Loucy (cell line): ENCODE data around the gene AP1B1.
"Not testable (repeated sequence)": the region's sequence is repeated elsewhere in the genome, so short reads cannot be mapped to it uniquely, and the experiment has no call there.

Experiments used
- H2AFZ ChIP-seq: fragments of 200-600 bp; sonication (generic); 2 replicates; pipeline ENCODE4 v1.6.0; 2016; ENCODE audit warnings: antibody characterized with exemption, mild to moderate bottlenecking, low read length, moderate library complexity
- H3F3A ChIP-seq: fragments of 200-600 bp; 2 replicates; pipeline ENCODE4 v1.6.0; 2016; ENCODE audit warnings: antibody characterized with exemption, low read depth, mild to moderate bottlenecking
- H3K27me3 ChIP-seq: fragments of 200-600 bp; sonication (generic); 2 replicates; pipeline ENCODE4 v1.6.1; 2014; ENCODE audit warnings: low read length, mild to moderate bottlenecking; ENCODE audit not compliant: insufficient read depth, poor library complexity, severe bottlenecking
- H3K36me3 ChIP-seq: fragments of 200-600 bp; sonication (generic); 2 replicates; pipeline ENCODE4 v1.6.1; 2016; ENCODE audit warnings: low read length; ENCODE audit not compliant: insufficient read depth
- H3K4me1 ChIP-seq: fragments of 200-600 bp; sonication (generic); 2 replicates; pipeline ENCODE4 v1.5.1; 2014; ENCODE audit warnings: low read length, mild to moderate bottlenecking; ENCODE audit not compliant: insufficient read depth, poor library complexity, severe bottlenecking
- H3K4me2 ChIP-seq: fragments of 200-600 bp; sonication (generic); 2 replicates; pipeline ENCODE4 v1.6.0; 2014; ENCODE audit warnings: antibody characterized with exemption, low read length, low read depth, mild to moderate bottlenecking; ENCODE audit not compliant: poor library complexity, severe bottlenecking
- H3K4me3 ChIP-seq: fragments of 200-600 bp; sonication (generic); 2 replicates; pipeline ENCODE4 v1.5.1; 2014; ENCODE audit warnings: low read length, mild to moderate bottlenecking, mixed read lengths; ENCODE audit not compliant: poor library complexity, severe bottlenecking
- H3K79me2 ChIP-seq: fragments of 200-600 bp; sonication (generic); 2 replicates; pipeline ENCODE4 v1.6.1; 2014; ENCODE audit warnings: low read length; ENCODE audit not compliant: insufficient read depth
- H3K9ac ChIP-seq: fragments of 200-600 bp; sonication (generic); 2 replicates; pipeline ENCODE4 v1.6.0; 2014; ENCODE audit warnings: mild to moderate bottlenecking, low read depth, low read length, moderate library complexity; ENCODE audit not compliant: poor library complexity, severe bottlenecking
- H3K9me2 ChIP-seq: fragments of 200-600 bp; sonication (generic); replicated peaks from 2 replicates; pipeline ENCODE4 v1.6.1; 2016; ENCODE audit warnings: low read depth, low read length, mixed read lengths
- H3K9me3 ChIP-seq: fragments of 200-600 bp; sonication (generic); 2 replicates; pipeline ENCODE4 v1.6.1; 2014; ENCODE audit warnings: mild to moderate bottlenecking, antibody characterized with exemption, low read length, low read depth; ENCODE audit not compliant: insufficient read depth
- H4K20me1 ChIP-seq: fragments of 200-600 bp; sonication (generic); 2 replicates; pipeline ENCODE4 v1.6.0; 2014; ENCODE audit warnings: antibody characterized with exemption, low read length, mild to moderate bottlenecking; ENCODE audit not compliant: insufficient read depth, poor library complexity, severe bottlenecking
- EZH2phosphoT487 ChIP-seq: fragments of 200-600 bp; IDR thresholded peaks from 2 replicates; pipeline ENCODE4 v1.6.1; 2018; ENCODE audit warnings: antibody characterized with exemption, mild to moderate bottlenecking, moderate library complexity, borderline replicate concordance
- TF ChIP-seq, protein P1 (sequence below): fragments of 200-600 bp; sonication (generic); conservative IDR thresholded peaks from 2 replicates; pipeline ENCODE4 v1.5.1; 2014; ENCODE audit warnings: mild to moderate bottlenecking, antibody characterized with exemption, low read length

Gene AP1B1

DNA sequence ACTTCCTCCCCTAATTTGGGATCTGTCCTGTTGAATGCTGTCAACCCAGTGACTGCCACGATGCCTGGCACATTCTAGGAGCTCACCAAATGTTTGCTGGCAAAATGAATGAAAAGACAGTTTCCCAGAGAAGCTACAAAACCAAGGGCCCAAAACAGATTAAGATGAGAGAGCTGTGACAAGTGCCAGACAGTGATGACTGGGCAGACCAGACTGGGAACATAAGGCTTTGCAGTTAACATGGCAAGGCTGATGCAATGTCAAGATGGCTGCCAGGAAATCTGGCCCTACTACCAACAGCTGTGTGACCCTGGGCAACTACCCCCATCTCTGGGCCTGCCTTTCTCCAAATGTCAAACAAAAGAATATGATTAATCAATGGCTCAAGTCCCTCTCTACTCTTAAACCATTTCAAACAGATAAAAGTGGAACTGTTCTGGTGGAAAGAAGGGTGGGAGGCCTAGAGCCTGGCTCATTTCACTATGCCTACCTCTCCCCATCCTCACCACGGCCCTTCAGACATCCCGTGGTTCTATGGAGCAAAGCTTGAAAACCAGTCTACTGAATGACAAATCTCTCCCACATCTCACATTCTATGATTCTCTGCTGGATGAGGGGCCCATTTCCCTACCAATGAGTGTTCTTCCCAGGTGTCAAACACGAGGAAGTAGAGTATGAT is 12.8 kb downstream of the AP1B1 start:
- TF ChIP-seq, protein P1, sequence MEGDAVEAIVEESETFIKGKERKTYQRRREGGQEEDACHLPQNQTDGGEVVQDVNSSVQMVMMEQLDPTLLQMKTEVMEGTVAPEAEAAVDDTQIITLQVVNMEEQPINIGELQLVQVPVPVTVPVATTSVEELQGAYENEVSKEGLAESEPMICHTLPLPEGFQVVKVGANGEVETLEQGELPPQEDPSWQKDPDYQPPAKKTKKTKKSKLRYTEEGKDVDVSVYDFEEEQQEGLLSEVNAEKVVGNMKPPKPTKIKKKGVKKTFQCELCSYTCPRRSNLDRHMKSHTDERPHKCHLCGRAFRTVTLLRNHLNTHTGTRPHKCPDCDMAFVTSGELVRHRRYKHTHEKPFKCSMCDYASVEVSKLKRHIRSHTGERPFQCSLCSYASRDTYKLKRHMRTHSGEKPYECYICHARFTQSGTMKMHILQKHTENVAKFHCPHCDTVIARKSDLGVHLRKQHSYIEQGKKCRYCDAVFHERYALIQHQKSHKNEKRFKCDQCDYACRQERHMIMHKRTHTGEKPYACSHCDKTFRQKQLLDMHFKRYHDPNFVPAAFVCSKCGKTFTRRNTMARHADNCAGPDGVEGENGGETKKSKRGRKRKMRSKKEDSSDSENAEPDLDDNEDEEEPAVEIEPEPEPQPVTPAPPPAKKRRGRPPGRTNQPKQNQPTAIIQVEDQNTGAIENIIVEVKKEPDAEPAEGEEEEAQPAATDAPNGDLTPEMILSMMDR, result no peak
- no peak for TF ChIP-seq EZH2phosphoT487
- Histone ChIP-seq H3K9me3 (no peaks in the 10 kb centered on the region), H3K36me3 (peaks cover 9% of the 10 kb centered on the region; the same call in 1 of the 2 replicates)

DNA sequence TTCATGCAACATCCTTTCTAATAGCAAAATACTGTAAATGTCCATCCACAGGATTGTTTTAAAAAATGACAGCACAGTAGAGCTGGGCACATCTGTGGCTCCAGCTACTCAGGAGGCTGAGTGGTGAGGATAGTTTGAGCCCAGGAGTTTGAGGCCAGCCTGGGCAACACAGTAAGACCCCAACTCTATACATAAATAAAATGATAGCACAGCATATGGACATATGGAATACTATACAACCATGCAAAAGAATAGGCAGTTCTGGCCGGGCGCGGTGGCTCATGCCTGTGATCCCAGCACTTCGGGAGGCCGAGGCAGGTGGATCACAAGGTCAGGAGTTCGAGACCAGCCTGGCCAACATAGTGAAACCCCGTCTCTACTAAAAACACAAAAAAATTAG is 13.6 kb downstream of the AP1B1 start:
- H3F3A ChIP-seq, H3K36me3 ChIP-seq, H3K9me3 ChIP-seq, H3K4me3 ChIP-seq, H3K27me3 ChIP-seq, H3K4me1 ChIP-seq, H2AFZ ChIP-seq, H3K9me2 ChIP-seq, H4K20me1 ChIP-seq, H3K4me2 ChIP-seq, H3K9ac ChIP-seq: not testable (repeated sequence)
- peaks cover 31% of the 10 kb centered on the region; the same call in 1 of the 2 replicates for H3K79me2 ChIP-seq

More for the DNA sequence above, 12.8 kb downstream of the AP1B1 start:
- no peak overlapping the region for H3K4me3 ChIP-seq
- no peaks in the 10 kb centered on the region for H3K9me2 ChIP-seq
- H2AFZ ChIP-seq, result no peak overlapping the region
- no peak overlapping the region for H3K4me2 ChIP-seq
- H3K79me2 ChIP-seq, result peaks cover 37% of the 10 kb centered on the region; the same call in 1 of the 2 replicates
- no peaks in the 10 kb centered on the region for H3K27me3 ChIP-seq
- no peak overlapping the region for H3K9ac ChIP-seq
- peaks cover 7% of the 10 kb centered on the region for H3K4me1 ChIP-seq
- no peaks in the 10 kb centered on the region for H4K20me1 ChIP-seq
- H3F3A ChIP-seq, result no peaks in the 10 kb centered on the region

DNA sequence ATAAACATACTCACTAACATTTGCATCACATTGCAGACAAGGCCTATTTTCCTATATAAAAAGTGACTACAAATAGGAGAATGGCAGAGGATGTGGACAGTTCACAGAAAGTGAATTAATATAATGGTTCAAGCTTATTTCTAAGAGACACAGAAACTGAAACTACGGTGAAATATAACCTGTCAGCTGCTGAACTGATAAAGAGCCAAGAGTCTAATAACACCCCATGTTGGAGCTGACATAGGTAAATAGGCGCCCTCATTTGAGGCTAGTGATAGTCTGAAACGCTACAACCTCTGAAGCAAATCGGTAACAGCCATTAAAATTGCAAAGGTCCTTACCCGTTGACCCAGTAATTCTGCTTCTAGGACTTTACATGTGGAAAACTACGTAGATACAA is 14.0 kb downstream of the AP1B1 start:
- Histone ChIP-seq H2AFZ (no peak overlapping the region), H3K27me3 (no peaks in the 10 kb centered on the region), H3F3A (no peaks in the 10 kb centered on the region), H3K79me2 (peaks cover 31% of the 10 kb centered on the region; the same call in 1 of the 2 replicates), H3K4me1 (no peaks in the 10 kb centered on the region), H3K4me2 (no peak overlapping the region), H3K4me3 (no peak overlapping the region), H3K9ac (no peak overlapping the region), H3K9me3 (no peaks in the 10 kb centered on the region), H3K9me2 (no peaks in the 10 kb centered on the region), H4K20me1 (no peaks in the 10 kb centered on the region), H3K36me3 (peaks cover 9% of the 10 kb centered on the region; the same call in 1 of the 2 replicates)
- no peak for TF ChIP-seq EZH2phosphoT487
- TF ChIP-seq, protein P1, result no peak

DNA sequence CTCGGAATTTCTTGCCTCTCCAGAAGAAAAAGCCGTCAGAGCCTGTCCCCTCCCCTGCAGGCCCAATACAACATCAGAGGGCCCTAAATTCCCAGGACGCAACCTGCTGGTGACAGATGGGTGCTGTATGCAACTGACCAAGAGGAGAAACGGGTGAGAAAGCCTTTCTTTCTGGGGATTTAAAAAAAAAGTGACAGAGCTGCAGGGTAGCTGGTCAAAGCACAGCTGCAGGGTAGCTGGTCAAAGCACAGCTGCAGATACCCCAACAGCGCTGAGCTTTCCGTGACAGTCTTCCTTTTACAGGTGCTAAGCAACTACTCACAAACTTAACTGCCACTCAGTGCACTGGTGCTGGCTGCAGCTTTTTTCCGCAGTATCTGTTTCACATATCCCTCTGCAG is 17.8 kb downstream of the AP1B1 start:
- 0 out of 2 replicates have a peak, but pooled peaks cover 5% of the 10 kb centered on the region for H3K36me3 ChIP-seq
- no peaks in the 10 kb centered on the region for H3K9me3 ChIP-seq
- H3K9me2 ChIP-seq, result no peaks in the 10 kb centered on the region
- H2AFZ ChIP-seq, result no peak overlapping the region
- no peak overlapping the region for H3K4me2 ChIP-seq
- H3K4me1 ChIP-seq, result peaks cover 22% of the 10 kb centered on the region
- TF ChIP-seq, protein P1, result no peak
- TF ChIP-seq EZH2phosphoT487, result no peak
- H4K20me1 ChIP-seq, result no peaks in the 10 kb centered on the region
- no peaks in the 10 kb centered on the region for H3F3A ChIP-seq
- no peak overlapping the region for H3K9ac ChIP-seq
- no peaks in the 10 kb centered on the region for H3K27me3 ChIP-seq
- peaks cover 32% of the 10 kb centered on the region; the same call in 1 of the 2 replicates for H3K79me2 ChIP-seq
- no peak overlapping the region for H3K4me3 ChIP-seq
